ENCODE data around the gene NHSL2. TPM values are rescaled to one million over a fixed set of nuclear protein-coding genes. Genes with fewer than 3 reads are reported as not detected.

NHSL2 gene
- total and polyA plus RNA-seq, 2 experiments from 2014 or later: 4.7 to 9.5 TPM

GRCh38 chrX:72023071-72023470 lies 112.4 kb downstream of the NHSL2 start (continued):
- TF ChIP-seq CTCF (conservative IDR thresholded peaks at IDR 0.05; ENCODE audit: low read depth in 2 of 2) (no peak), REST (IDR thresholded peaks at IDR 0.05; ENCODE audit: unreplicated experiment) (no peak)

- H2AFZ ChIP-seq: no peak overlapping the region
- H3K4me2 ChIP-seq: no peak overlapping the region
- no peaks in the 10 kb centered on the region for H3K4me1 ChIP-seq (ENCODE audit: insufficient read depth)
- H3K4me1 Mint-ChIP-seq: peaks cover 8% of the 10 kb centered on the region
- H3K36me3 ChIP-seq (ENCODE audit: insufficient read depth): no peaks in the 10 kb centered on the region
- DNase-seq (ENCODE audit: low spot score): no peak
- H3K36me3 Mint-ChIP-seq (ENCODE audit: low read depth): peaks cover 7% of the 10 kb centered on the region; the same call in 1 of the 3 replicates
- H3K27me3 Mint-ChIP-seq (ENCODE audit: insufficient read depth, low read depth, poor library complexity): peaks cover 14% of the 10 kb centered on the region
- no peak overlapping the region for H3K4me3 ChIP-seq
- no peaks in the 10 kb centered on the region for H3K27me3 ChIP-seq (ENCODE audit: insufficient read depth)
- H4K20me1 ChIP-seq (replicated peaks; ENCODE audit: insufficient read depth): no peaks in the 10 kb centered on the region
- no peaks in the 10 kb centered on the region for H3F3A ChIP-seq (replicated peaks; ENCODE audit: low read depth)
- H3K27ac Mint-ChIP-seq: no peak overlapping the region
- H3K9me3 Mint-ChIP-seq: no peaks in the 10 kb centered on the region
- H3K79me2 ChIP-seq (replicated peaks; ENCODE audit: insufficient read depth): no peaks in the 10 kb centered on the region
- ATAC-seq: no peak
- H3K9me2 ChIP-seq (ENCODE audit: insufficient read depth): no peaks in the 10 kb centered on the region
- no peak overlapping the region for H3K4me3 Mint-ChIP-seq
- H3K27ac ChIP-seq (ENCODE audit: low read depth): no peak overlapping the region
- TF ChIP-seq POLR2AphosphoS5 (IDR thresholded peaks at IDR 0.05; ENCODE audit: low read depth) (no peak), ZNF331 (CRISPR knock-in tag; IDR thresholded peaks at IDR 0.05; ENCODE audit: low read depth) (no peak), ETS1 (IDR thresholded peaks at IDR 0.05) (no peak), JUNB (IDR thresholded peaks at IDR 0.05; ENCODE audit: unreplicated experiment) (no peak), ZNF462 (CRISPR knock-in tag; IDR thresholded peaks at IDR 0.05) (no peak), REST (IDR thresholded peaks at IDR 0.05; ENCODE audit: unreplicated experiment) (no peak), STAT1 (IDR thresholded peaks at IDR 0.05; ENCODE audit: unreplicated experiment) (no peak)
Observed at GRCh38 chrX:72025236-72025770, 114.7 kb downstream of the NHSL2 start.

Data from GM23338 (cell line).